ENCODE measurements around the gene DGUOK. TPM values are rescaled to one million over a fixed set of nuclear protein-coding genes. Genes with fewer than 3 reads are reported as not detected.
A peak's percentile ranks its signal among the peaks of the same experiment; 100 is the strongest.

The DGUOK gene
- total RNA-seq, 1 donor, result 81.2 TPM

- DNase-seq (ENCODE audit: low read depth), result no peak
- H3K4me3 ChIP-seq (ENCODE audit: low read depth, low read length), result no peak overlapping the region
- no peak for TF ChIP-seq CTCF (IDR thresholded peaks at IDR 0.05; ENCODE audit: insufficient read depth, low read depth, low read length)
Observed at GRCh38 chr2:73970141-73970803, 43.6 kb downstream of the DGUOK start.

GRCh38 chr2:73970850-73971471 lies 44.3 kb downstream of the DGUOK start:
- DNase-seq (ENCODE audit: low read depth), result peak; percentile 59
- H3K4me3 ChIP-seq (ENCODE audit: low read depth, low read length), result no peak overlapping the region
- no peak for TF ChIP-seq CTCF (IDR thresholded peaks at IDR 0.05; ENCODE audit: insufficient read depth, low read depth, low read length)

- H3K4me3 ChIP-seq (ENCODE audit: low read depth, low read length), result no peak overlapping the region
- no peak for DNase-seq (ENCODE audit: low read depth)
- TF ChIP-seq CTCF (IDR thresholded peaks at IDR 0.05; ENCODE audit: insufficient read depth, low read depth, low read length), result no peak
Observed at GRCh38 chr2:73971722-73972121, 45.0 kb downstream of the DGUOK start.

GRCh38 chr2:73972846-73973245 lies 46.2 kb downstream of the DGUOK start:
- TF ChIP-seq CTCF (IDR thresholded peaks at IDR 0.05; ENCODE audit: insufficient read depth, low read depth, low read length), result no peak
- no peak for DNase-seq (ENCODE audit: low read depth)
- H3K4me3 ChIP-seq (ENCODE audit: low read depth, low read length), result no peak overlapping the region

- TF ChIP-seq CTCF (IDR thresholded peaks at IDR 0.05; ENCODE audit: insufficient read depth, low read depth, low read length), result no peak
- no peak for DNase-seq (ENCODE audit: low read depth)
Observed at GRCh38 chr2:73975731-73976130, 49.1 kb downstream of the DGUOK start.

GRCh38 chr2:73976803-73977202 lies 50.1 kb downstream of the DGUOK start:
- H3K4me3 ChIP-seq (ENCODE audit: low read depth, low read length), result no peak overlapping the region
- TF ChIP-seq CTCF (IDR thresholded peaks at IDR 0.05; ENCODE audit: insufficient read depth, low read depth, low read length), result no peak

More at GRCh38 chr2:73975731-73976130, 49.1 kb downstream of the DGUOK start:
- H3K4me3 ChIP-seq (ENCODE audit: low read depth, low read length), result no peak overlapping the region

More at GRCh38 chr2:73976803-73977202, 50.1 kb downstream of the DGUOK start:
- no peak for DNase-seq (ENCODE audit: low read depth)

All from fibroblast of villous mesenchyme (primary cell).